WTC11 (cell line): Measurements from ENCODE around the gene RANBP17. TPM values are rescaled to one million over a fixed set of nuclear protein-coding genes. Genes with fewer than 3 reads are reported as not detected.

ENCODE experiments used
- ATAC-seq: fragments of 200-7000 bp; cut with Tn5 transposase; 2 replicates; pipeline ENCODE4 v1.10.0; 2021; ENCODE audit warnings: mild to moderate bottlenecking, moderate library complexity
- CTCF ChIA-PET: fragments of 300-600 bp; sonication (Branson Sonifier 250); formaldehyde crosslinking; loops from one replicate; lab custom pipeline; 2021; ENCODE audit warnings: antibody characterized with exemption; lab: Charles Lee
- POLR2A ChIA-PET: fragments of 350-600 bp; sonication (Branson Sonifier 250); formaldehyde crosslinking; loops from one replicate; lab custom pipeline; 2021; ENCODE audit warnings: antibody characterized with exemption; lab: Charles Lee
- DNase-seq: peaks from one replicate; pipeline ENCODE4 v3.0.0; 2021; ENCODE audit warnings: low spot score
- H3K27ac Mint-ChIP-seq: 2 replicates; pipeline ENCODE4 v1.8.0; 2021; ENCODE audit warnings: mixed read lengths
- H3K27me3 Mint-ChIP-seq: 2 replicates; pipeline ENCODE4 v1.8.0; 2021; ENCODE audit warnings: low read depth, mild to moderate bottlenecking, moderate library complexity, mixed read lengths
- H3K36me3 Mint-ChIP-seq: 2 replicates; pipeline ENCODE4 v1.8.0; 2021; ENCODE audit warnings: mixed read lengths
- H3K4me1 Mint-ChIP-seq: 2 replicates; pipeline ENCODE4 v1.8.0; 2022; ENCODE audit warnings: mixed read lengths
- H3K4me3 Mint-ChIP-seq: 2 replicates; pipeline ENCODE4 v1.8.0; 2021; ENCODE audit warnings: mild to moderate bottlenecking, moderate library complexity, mixed read lengths
- H3K9me3 Mint-ChIP-seq: 2 replicates; pipeline ENCODE4 v1.8.0; 2021; ENCODE audit warnings: mixed read lengths
- CREM ChIP-seq: sonication (generic); formaldehyde crosslinking; IDR thresholded peaks from 2 replicates; pipeline ENCODE4 v1.8.1; 2022; ENCODE audit warnings: mild to moderate bottlenecking, missing genetic modification reagents, moderate library complexity
- EMX1 ChIP-seq: fragments of 250-450 bp; sonication (Bioruptor Pico); IDR thresholded peaks from 2 replicates; pipeline ENCODE4 v1.8.0; 2021; ENCODE audit warnings: mild to moderate bottlenecking
- FOXP1 ChIP-seq: sonication (generic); formaldehyde crosslinking; IDR thresholded peaks from 2 replicates; pipeline ENCODE4 v1.8.0; 2022; ENCODE audit warnings: missing genetic modification reagents, mild to moderate bottlenecking, moderate library complexity, borderline replicate concordance
- NFYB ChIP-seq: sonication (generic); formaldehyde crosslinking; conservative IDR thresholded peaks from 2 replicates; pipeline ENCODE4 v1.8.0; 2022; ENCODE audit warnings: low read depth, missing genetic modification reagents
- NR2C2 ChIP-seq: sonication (generic); formaldehyde crosslinking; IDR thresholded peaks from 2 replicates; pipeline ENCODE4 v1.8.0; 2022; ENCODE audit warnings: mild to moderate bottlenecking, missing genetic modification reagents
- SMAD4 ChIP-seq: sonication (generic); formaldehyde crosslinking; IDR thresholded peaks from 2 replicates; pipeline ENCODE4 v1.8.0; 2022; ENCODE audit warnings: mild to moderate bottlenecking, missing genetic modification reagents
- TCF7 ChIP-seq: sonication (generic); formaldehyde crosslinking; IDR thresholded peaks from 2 replicates; pipeline ENCODE4 v1.8.0; 2022; ENCODE audit warnings: mild to moderate bottlenecking, low read depth, missing genetic modification reagents, moderate library complexity
- ZNF138 ChIP-seq: sonication (generic); formaldehyde crosslinking; conservative IDR thresholded peaks from 2 replicates; pipeline ENCODE4 v1.8.1; 2022; ENCODE audit warnings: mild to moderate bottlenecking, moderate library complexity, missing genetic modification reagents
- ZNF263 ChIP-seq: sonication (generic); formaldehyde crosslinking; IDR thresholded peaks from 2 replicates; pipeline ENCODE4 v1.8.1; 2022; ENCODE audit warnings: low read depth, mild to moderate bottlenecking, moderate library complexity, missing genetic modification reagents
- ZNF416 ChIP-seq: fragments of 250-450 bp; sonication (Bioruptor Pico); IDR thresholded peaks from 2 replicates; pipeline ENCODE4 v1.9.0; 2021; ENCODE audit warnings: mild to moderate bottlenecking, inconsistent platforms
- total RNA-seq: library from RNA; stranded (reverse); gene quantifications from 3 replicates; pipeline ENCODE4 v1.2.3, GENCODE V29; 2021
- TF ChIP-seq, protein P1 (sequence below): sonication (generic); formaldehyde crosslinking; conservative IDR thresholded peaks from 2 replicates; pipeline ENCODE4 v1.8.1; 2022; ENCODE audit warnings: mild to moderate bottlenecking, missing genetic modification reagents
- TF ChIP-seq, protein P2 (sequence below): fragments of 250-450 bp; sonication (Bioruptor Pico); IDR thresholded peaks from 2 replicates; pipeline ENCODE4 v1.9.0; 2021; ENCODE audit warnings: moderate library complexity, mild to moderate bottlenecking, inconsistent platforms, borderline replicate concordance
- TF ChIP-seq, protein P3 (sequence below): fragments of 250-450 bp; sonication (Bioruptor Pico); IDR thresholded peaks from 2 replicates; pipeline ENCODE4 v1.9.0; 2021; ENCODE audit warnings: mild to moderate bottlenecking, borderline replicate concordance
- TF ChIP-seq, protein P4 (sequence below): sonication (generic); formaldehyde crosslinking; IDR thresholded peaks from 2 replicates; pipeline ENCODE4 v1.8.0; 2023; ENCODE audit warnings: mild to moderate bottlenecking, missing genetic modification reagents
- TF ChIP-seq, protein P5 (sequence below): sonication (generic); formaldehyde crosslinking; IDR thresholded peaks from 2 replicates; pipeline ENCODE4 v1.8.0; 2022; ENCODE audit warnings: missing genetic modification reagents

RANBP17 gene
- total RNA-seq, 1 experiment from 2014 or later, result 23.1 TPM

GRCh38 chr5:171010816-171011215 lies 149.0 kb downstream of the RANBP17 start:
- Mint-ChIP-seq H3K4me3 (no peak overlapping the region), H3K27me3 (no peaks in the 10 kb centered on the region), H3K4me1 (no peaks in the 10 kb centered on the region), H3K27ac (no peak overlapping the region), H3K36me3 (peaks cover 25% of the 10 kb centered on the region), H3K9me3 (peaks cover 30% of the 10 kb centered on the region)
- TF ChIP-seq CREM (no peak), NFYB (CRISPR knock-in tag) (no peak), ZNF416 (CRISPR knock-in tag) (no peak), SMAD4 (CRISPR knock-in tag) (no peak), FOXP1 (no peak), ZNF138 (CRISPR knock-in tag) (no peak), TCF7 (CRISPR knock-in tag) (no peak), EMX1 (CRISPR knock-in tag) (no peak), NR2C2 (no peak), ZNF263 (CRISPR knock-in tag) (no peak)
- TF ChIP-seq, protein P1, sequence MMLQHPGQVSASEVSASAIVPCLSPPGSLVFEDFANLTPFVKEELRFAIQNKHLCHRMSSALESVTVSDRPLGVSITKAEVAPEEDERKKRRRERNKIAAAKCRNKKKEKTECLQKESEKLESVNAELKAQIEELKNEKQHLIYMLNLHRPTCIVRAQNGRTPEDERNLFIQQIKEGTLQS (CRISPR knock-in tag), result no peak
- TF ChIP-seq, protein P2, sequence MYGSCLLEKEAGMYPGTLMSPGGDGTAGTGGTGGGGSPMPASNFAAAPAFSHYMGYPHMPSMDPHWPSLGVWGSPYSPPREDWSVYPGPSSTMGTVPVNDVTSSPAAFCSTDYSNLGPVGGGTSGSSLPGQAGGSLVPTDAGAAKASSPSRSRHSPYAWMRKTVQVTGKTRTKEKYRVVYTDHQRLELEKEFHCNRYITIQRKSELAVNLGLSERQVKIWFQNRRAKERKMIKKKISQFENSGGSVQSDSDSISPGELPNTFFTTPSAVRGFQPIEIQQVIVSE (CRISPR knock-in tag), result no peak
- TF ChIP-seq, protein P3, sequence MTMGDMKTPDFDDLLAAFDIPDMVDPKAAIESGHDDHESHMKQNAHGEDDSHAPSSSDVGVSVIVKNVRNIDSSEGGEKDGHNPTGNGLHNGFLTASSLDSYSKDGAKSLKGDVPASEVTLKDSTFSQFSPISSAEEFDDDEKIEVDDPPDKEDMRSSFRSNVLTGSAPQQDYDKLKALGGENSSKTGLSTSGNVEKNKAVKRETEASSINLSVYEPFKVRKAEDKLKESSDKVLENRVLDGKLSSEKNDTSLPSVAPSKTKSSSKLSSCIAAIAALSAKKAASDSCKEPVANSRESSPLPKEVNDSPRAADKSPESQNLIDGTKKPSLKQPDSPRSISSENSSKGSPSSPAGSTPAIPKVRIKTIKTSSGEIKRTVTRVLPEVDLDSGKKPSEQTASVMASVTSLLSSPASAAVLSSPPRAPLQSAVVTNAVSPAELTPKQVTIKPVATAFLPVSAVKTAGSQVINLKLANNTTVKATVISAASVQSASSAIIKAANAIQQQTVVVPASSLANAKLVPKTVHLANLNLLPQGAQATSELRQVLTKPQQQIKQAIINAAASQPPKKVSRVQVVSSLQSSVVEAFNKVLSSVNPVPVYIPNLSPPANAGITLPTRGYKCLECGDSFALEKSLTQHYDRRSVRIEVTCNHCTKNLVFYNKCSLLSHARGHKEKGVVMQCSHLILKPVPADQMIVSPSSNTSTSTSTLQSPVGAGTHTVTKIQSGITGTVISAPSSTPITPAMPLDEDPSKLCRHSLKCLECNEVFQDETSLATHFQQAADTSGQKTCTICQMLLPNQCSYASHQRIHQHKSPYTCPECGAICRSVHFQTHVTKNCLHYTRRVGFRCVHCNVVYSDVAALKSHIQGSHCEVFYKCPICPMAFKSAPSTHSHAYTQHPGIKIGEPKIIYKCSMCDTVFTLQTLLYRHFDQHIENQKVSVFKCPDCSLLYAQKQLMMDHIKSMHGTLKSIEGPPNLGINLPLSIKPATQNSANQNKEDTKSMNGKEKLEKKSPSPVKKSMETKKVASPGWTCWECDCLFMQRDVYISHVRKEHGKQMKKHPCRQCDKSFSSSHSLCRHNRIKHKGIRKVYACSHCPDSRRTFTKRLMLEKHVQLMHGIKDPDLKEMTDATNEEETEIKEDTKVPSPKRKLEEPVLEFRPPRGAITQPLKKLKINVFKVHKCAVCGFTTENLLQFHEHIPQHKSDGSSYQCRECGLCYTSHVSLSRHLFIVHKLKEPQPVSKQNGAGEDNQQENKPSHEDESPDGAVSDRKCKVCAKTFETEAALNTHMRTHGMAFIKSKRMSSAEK (CRISPR knock-in tag), result no peak
- TF ChIP-seq, protein P4, sequence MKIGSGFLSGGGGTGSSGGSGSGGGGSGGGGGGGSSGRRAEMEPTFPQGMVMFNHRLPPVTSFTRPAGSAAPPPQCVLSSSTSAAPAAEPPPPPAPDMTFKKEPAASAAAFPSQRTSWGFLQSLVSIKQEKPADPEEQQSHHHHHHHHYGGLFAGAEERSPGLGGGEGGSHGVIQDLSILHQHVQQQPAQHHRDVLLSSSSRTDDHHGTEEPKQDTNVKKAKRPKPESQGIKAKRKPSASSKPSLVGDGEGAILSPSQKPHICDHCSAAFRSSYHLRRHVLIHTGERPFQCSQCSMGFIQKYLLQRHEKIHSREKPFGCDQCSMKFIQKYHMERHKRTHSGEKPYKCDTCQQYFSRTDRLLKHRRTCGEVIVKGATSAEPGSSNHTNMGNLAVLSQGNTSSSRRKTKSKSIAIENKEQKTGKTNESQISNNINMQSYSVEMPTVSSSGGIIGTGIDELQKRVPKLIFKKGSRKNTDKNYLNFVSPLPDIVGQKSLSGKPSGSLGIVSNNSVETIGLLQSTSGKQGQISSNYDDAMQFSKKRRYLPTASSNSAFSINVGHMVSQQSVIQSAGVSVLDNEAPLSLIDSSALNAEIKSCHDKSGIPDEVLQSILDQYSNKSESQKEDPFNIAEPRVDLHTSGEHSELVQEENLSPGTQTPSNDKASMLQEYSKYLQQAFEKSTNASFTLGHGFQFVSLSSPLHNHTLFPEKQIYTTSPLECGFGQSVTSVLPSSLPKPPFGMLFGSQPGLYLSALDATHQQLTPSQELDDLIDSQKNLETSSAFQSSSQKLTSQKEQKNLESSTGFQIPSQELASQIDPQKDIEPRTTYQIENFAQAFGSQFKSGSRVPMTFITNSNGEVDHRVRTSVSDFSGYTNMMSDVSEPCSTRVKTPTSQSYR (CRISPR knock-in tag), result no peak
- TF ChIP-seq, protein P5, sequence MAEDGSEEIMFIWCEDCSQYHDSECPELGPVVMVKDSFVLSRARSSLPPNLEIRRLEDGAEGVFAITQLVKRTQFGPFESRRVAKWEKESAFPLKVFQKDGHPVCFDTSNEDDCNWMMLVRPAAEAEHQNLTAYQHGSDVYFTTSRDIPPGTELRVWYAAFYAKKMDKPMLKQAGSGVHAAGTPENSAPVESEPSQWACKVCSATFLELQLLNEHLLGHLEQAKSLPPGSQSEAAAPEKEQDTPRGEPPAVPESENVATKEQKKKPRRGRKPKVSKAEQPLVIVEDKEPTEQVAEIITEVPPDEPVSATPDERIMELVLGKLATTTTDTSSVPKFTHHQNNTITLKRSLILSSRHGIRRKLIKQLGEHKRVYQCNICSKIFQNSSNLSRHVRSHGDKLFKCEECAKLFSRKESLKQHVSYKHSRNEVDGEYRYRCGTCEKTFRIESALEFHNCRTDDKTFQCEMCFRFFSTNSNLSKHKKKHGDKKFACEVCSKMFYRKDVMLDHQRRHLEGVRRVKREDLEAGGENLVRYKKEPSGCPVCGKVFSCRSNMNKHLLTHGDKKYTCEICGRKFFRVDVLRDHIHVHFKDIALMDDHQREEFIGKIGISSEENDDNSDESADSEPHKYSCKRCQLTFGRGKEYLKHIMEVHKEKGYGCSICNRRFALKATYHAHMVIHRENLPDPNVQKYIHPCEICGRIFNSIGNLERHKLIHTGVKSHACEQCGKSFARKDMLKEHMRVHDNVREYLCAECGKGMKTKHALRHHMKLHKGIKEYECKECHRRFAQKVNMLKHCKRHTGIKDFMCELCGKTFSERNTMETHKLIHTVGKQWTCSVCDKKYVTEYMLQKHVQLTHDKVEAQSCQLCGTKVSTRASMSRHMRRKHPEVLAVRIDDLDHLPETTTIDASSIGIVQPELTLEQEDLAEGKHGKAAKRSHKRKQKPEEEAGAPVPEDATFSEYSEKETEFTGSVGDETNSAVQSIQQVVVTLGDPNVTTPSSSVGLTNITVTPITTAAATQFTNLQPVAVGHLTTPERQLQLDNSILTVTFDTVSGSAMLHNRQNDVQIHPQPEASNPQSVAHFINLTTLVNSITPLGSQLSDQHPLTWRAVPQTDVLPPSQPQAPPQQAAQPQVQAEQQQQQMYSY, result no peak
- ChIA-PET CTCF (no interaction called here), POLR2A (no interaction called here)
- DNase-seq, result no peak
- ATAC-seq, result no peak
